GM18868 (cell line): ENCODE measurements around the gene TTLL8.
A peak's percentile ranks its signal among the peaks of the same experiment; 100 is the strongest.

ENCODE experiments used
- ATAC-seq: cut with Tn5 transposase; IDR thresholded peaks from one replicate; pipeline ENCODE4 v1.9.1; 2021; ENCODE audit warnings: mild to moderate bottlenecking, moderate library complexity; ENCODE audit not compliant: unreplicated experiment

TTLL8 gene

GRCh38 chr22:50045211-50046018 is 12.7 kb downstream of the TTLL8 start:
- ATAC-seq, result no peak

GRCh38 chr22:50044485-50045118 is 13.5 kb downstream of the TTLL8 start:
- no peak for ATAC-seq

- no peak for ATAC-seq
Measured at GRCh38 chr22:50041361-50042065, 16.6 kb downstream of the TTLL8 start.

- no peak for ATAC-seq
Measured at GRCh38 chr22:50040717-50041116, 17.4 kb downstream of the TTLL8 start.

GRCh38 chr22:50039669-50040443 is 18.2 kb downstream of the TTLL8 start:
- no peak for ATAC-seq

- ATAC-seq, result no peak
Measured at GRCh38 chr22:50035976-50036724, 21.9 kb downstream of the TTLL8 start.

GRCh38 chr22:50035131-50035881 is 22.8 kb downstream of the TTLL8 start:
- ATAC-seq, result no peak

- no peak for ATAC-seq
Measured at GRCh38 chr22:50034126-50035081, 23.7 kb downstream of the TTLL8 start.

- no peak for ATAC-seq
Measured at GRCh38 chr22:50032941-50033601, 25.0 kb downstream of the TTLL8 start.

- no peak for ATAC-seq
Measured at GRCh38 chr22:50032109-50032871, 25.8 kb downstream of the TTLL8 start.

GRCh38 chr22:50031189-50032091 is 26.7 kb downstream of the TTLL8 start:
- no peak for ATAC-seq

GRCh38 chr22:50030297-50031188 is 27.6 kb downstream of the TTLL8 start:
- ATAC-seq, result peak; percentile 60

- ATAC-seq, result no peak
Measured at GRCh38 chr22:50027639-50028537, 30.2 kb downstream of the TTLL8 start.

GRCh38 chr22:50025993-50026392 is 32.1 kb downstream of the TTLL8 start:
- ATAC-seq, result no peak
